H1 (cell line): Measurements from ENCODE around the gene TNFRSF1A. TPM values are rescaled to one million over a fixed set of nuclear protein-coding genes. Genes with fewer than 3 reads are reported as not detected.
A peak's percentile ranks its signal among the peaks of the same experiment; 100 is the strongest.

Experiments
- BACH1 ChIP-seq: IDR thresholded peaks from 2 replicates; pipeline ENCODE4 v1.6.1; 2012; ENCODE audit warnings: low read length, improper control_type of control experiment
- CEBPB ChIP-seq: IDR thresholded peaks from 2 replicates; pipeline ENCODE4 v1.6.1; 2012; ENCODE audit warnings: low read depth, low read length
- GABPA ChIP-seq: IDR thresholded peaks from 2 replicates; pipeline ENCODE4 v1.6.1; 2011; ENCODE audit warnings: mild to moderate bottlenecking, low read length, moderate library complexity, borderline replicate concordance; ENCODE audit not compliant: insufficient read depth
- KDM4A ChIP-seq: IDR thresholded peaks from one replicate; pipeline ENCODE4 v1.7.1; 2012; ENCODE audit warnings: low read depth, mild to moderate bottlenecking, moderate library complexity, low read length, inconsistent platforms; ENCODE audit not compliant: severe bottlenecking
- TBP ChIP-seq: IDR thresholded peaks from 2 replicates; pipeline ENCODE4 v1.6.1; 2011; ENCODE audit warnings: low read depth, low read length, improper control_type of control experiment
- TEAD4 ChIP-seq: IDR thresholded peaks from 2 replicates; pipeline ENCODE4 v1.6.1; 2012; ENCODE audit warnings: low read depth, low read length, inconsistent platforms, mixed read lengths
- polyA plus RNA-seq, 7 experiments: library from polyadenylated mRNA; depleted of rRNA in 3 of 7; stranded (reverse) in 5 of 7; unstranded in 2 of 7; fragments of >200 nt in 5 of 7; fragments of 200-250 nt in 2 of 7; gene quantifications; 1 replicate in 5 of 7; 2 replicates in 1 of 7; 4 replicates in 1 of 7; pipeline versions ENCODE4 v1.2.1 to v1.2.3, GENCODE V29; 2011 to 2013; ENCODE audit warnings: missing spikeins in 2 of 7, mixed read lengths in 2 of 7
- total RNA-seq: library from RNA; stranded (reverse); fragmentation: NEBNext Ultra II Directional; extraction: Animal tissue kit (Norgen Biotek cat#: 25700); gene quantifications from 2 replicates; pipeline ENCODE4 v1.2.1, GENCODE V29; 2021
- TF ChIP-seq, protein P1 (sequence below): fragments of 300-600 bp; sonication (generic); IDR thresholded peaks from 2 replicates; pipeline ENCODE4 v1.7.1; 2012; ENCODE audit warnings: low read length, moderate library complexity, mild to moderate bottlenecking, inconsistent platforms; ENCODE audit not compliant: insufficient replicate concordance
- TF ChIP-seq, protein P2 (sequence below): IDR thresholded peaks from 2 replicates; pipeline ENCODE4 v1.6.1; 2012; ENCODE audit warnings: inconsistent platforms
- TF ChIP-seq, protein P3 (sequence below): IDR thresholded peaks from 2 replicates; pipeline ENCODE4 v1.6.1; 2011; ENCODE audit warnings: low read depth, mild to moderate bottlenecking, low read length; ENCODE audit not compliant: insufficient read depth

TNFRSF1A gene
- total and polyA plus RNA-seq, 2 of the 8 experiments (the other 6 are each of a cell fraction or from before 2014, with no cell fraction given) = 28.7 to 42.1 TPM

DNA sequence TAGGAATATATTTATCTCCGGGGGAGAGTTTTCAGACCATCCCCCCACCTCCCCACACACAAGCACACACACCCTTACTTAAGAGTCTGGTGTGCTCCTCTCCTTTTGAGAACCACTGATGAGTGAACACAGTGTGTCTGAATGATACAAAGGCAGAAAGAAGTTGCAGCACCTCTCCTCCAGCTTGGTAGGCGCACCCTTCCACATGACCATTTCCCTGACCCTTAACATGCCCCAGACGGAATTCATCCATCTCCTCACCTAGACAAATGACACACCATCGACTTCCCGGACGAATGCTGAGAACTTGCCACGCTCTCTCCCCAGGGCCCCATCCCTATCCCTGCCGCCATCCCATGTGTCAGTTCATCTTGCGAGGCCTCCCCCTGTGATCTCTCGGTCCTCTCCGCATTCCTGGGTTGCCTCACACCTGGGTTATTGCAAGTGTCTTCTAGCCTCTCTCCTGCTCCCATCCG, 3.9 kb downstream of the TNFRSF1A start (continued):
- TF ChIP-seq, protein P1, sequence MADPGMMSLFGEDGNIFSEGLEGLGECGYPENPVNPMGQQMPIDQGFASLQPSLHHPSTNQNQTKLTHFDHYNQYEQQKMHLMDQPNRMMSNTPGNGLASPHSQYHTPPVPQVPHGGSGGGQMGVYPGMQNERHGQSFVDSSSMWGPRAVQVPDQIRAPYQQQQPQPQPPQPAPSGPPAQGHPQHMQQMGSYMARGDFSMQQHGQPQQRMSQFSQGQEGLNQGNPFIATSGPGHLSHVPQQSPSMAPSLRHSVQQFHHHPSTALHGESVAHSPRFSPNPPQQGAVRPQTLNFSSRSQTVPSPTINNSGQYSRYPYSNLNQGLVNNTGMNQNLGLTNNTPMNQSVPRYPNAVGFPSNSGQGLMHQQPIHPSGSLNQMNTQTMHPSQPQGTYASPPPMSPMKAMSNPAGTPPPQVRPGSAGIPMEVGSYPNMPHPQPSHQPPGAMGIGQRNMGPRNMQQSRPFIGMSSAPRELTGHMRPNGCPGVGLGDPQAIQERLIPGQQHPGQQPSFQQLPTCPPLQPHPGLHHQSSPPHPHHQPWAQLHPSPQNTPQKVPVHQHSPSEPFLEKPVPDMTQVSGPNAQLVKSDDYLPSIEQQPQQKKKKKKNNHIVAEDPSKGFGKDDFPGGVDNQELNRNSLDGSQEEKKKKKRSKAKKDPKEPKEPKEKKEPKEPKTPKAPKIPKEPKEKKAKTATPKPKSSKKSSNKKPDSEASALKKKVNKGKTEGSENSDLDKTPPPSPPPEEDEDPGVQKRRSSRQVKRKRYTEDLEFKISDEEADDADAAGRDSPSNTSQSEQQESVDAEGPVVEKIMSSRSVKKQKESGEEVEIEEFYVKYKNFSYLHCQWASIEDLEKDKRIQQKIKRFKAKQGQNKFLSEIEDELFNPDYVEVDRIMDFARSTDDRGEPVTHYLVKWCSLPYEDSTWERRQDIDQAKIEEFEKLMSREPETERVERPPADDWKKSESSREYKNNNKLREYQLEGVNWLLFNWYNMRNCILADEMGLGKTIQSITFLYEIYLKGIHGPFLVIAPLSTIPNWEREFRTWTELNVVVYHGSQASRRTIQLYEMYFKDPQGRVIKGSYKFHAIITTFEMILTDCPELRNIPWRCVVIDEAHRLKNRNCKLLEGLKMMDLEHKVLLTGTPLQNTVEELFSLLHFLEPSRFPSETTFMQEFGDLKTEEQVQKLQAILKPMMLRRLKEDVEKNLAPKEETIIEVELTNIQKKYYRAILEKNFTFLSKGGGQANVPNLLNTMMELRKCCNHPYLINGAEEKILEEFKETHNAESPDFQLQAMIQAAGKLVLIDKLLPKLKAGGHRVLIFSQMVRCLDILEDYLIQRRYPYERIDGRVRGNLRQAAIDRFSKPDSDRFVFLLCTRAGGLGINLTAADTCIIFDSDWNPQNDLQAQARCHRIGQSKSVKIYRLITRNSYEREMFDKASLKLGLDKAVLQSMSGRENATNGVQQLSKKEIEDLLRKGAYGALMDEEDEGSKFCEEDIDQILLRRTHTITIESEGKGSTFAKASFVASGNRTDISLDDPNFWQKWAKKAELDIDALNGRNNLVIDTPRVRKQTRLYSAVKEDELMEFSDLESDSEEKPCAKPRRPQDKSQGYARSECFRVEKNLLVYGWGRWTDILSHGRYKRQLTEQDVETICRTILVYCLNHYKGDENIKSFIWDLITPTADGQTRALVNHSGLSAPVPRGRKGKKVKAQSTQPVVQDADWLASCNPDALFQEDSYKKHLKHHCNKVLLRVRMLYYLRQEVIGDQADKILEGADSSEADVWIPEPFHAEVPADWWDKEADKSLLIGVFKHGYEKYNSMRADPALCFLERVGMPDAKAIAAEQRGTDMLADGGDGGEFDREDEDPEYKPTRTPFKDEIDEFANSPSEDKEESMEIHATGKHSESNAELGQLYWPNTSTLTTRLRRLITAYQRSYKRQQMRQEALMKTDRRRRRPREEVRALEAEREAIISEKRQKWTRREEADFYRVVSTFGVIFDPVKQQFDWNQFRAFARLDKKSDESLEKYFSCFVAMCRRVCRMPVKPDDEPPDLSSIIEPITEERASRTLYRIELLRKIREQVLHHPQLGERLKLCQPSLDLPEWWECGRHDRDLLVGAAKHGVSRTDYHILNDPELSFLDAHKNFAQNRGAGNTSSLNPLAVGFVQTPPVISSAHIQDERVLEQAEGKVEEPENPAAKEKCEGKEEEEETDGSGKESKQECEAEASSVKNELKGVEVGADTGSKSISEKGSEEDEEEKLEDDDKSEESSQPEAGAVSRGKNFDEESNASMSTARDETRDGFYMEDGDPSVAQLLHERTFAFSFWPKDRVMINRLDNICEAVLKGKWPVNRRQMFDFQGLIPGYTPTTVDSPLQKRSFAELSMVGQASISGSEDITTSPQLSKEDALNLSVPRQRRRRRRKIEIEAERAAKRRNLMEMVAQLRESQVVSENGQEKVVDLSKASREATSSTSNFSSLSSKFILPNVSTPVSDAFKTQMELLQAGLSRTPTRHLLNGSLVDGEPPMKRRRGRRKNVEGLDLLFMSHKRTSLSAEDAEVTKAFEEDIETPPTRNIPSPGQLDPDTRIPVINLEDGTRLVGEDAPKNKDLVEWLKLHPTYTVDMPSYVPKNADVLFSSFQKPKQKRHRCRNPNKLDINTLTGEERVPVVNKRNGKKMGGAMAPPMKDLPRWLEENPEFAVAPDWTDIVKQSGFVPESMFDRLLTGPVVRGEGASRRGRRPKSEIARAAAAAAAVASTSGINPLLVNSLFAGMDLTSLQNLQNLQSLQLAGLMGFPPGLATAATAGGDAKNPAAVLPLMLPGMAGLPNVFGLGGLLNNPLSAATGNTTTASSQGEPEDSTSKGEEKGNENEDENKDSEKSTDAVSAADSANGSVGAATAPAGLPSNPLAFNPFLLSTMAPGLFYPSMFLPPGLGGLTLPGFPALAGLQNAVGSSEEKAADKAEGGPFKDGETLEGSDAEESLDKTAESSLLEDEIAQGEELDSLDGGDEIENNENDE = no peak
- TF ChIP-seq, protein P2, sequence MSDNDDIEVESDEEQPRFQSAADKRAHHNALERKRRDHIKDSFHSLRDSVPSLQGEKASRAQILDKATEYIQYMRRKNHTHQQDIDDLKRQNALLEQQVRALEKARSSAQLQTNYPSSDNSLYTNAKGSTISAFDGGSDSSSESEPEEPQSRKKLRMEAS = 0 out of 2 replicates have a peak, but pooled peaks have one; percentile 48
- no peak for TF ChIP-seq GABPA
- TF ChIP-seq TEAD4 = peak; percentile 76; the same call in 1 of the 2 replicates
- 0 out of 2 replicates have a peak, but pooled peaks have one; percentile 3 for TF ChIP-seq CEBPB
- TF ChIP-seq KDM4A = no peak
- TF ChIP-seq, protein P3, sequence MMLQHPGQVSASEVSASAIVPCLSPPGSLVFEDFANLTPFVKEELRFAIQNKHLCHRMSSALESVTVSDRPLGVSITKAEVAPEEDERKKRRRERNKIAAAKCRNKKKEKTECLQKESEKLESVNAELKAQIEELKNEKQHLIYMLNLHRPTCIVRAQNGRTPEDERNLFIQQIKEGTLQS = no peak
- no peak for TF ChIP-seq BACH1
- no peak for TF ChIP-seq TBP
- TF ChIP-seq, all 59 proteins: peak for 3
